Activated CD4-positive, alpha-beta memory T cell treated with anti-CD3 and anti-CD28 coated beads, Interleukin-2, amount 10 ng/mL, durations not matched to agents 7 days and 5 days (primary cell): Measurements from ENCODE around the gene PCDH9. TPM values are rescaled to one million over a fixed set of nuclear protein-coding genes. Genes with fewer than 3 reads are reported as not detected.
"Not testable (repeated sequence)": the region's sequence is repeated elsewhere in the genome, so short reads cannot be mapped to it uniquely, and the experiment has no call there.

Experiments used
- CTCF ChIA-PET: fragments of 350-600 bp; sonication (Branson Sonifier 250); formaldehyde crosslinking; loops from one replicate; lab custom pipeline; 2021; ENCODE audit warnings: antibody characterized with exemption, inconsistent platforms; lab: Charles Lee
- POLR2A ChIA-PET: fragments of 350-600 bp; sonication (Branson Sonifier 250); formaldehyde crosslinking; loops from one replicate; lab custom pipeline; 2021; ENCODE audit warnings: antibody characterized with exemption; lab: Charles Lee
- DNase-seq: peaks from one replicate; pipeline ENCODE4 v3.0.0-alpha.2; 2020
- H3K27ac Mint-ChIP-seq: one replicate; pipeline ENCODE4 v1.8.0; 2021; ENCODE audit warnings: mild to moderate bottlenecking, mixed read lengths
- H3K27me3 Mint-ChIP-seq: one replicate; pipeline ENCODE4 v1.8.0; 2021; ENCODE audit warnings: mixed read lengths
- H3K36me3 Mint-ChIP-seq: one replicate; pipeline ENCODE4 v1.8.0; 2021; ENCODE audit warnings: low read depth, mixed read lengths
- H3K4me1 Mint-ChIP-seq: one replicate; pipeline ENCODE4 v1.8.0; 2021; ENCODE audit warnings: mixed read lengths
- H3K4me3 Mint-ChIP-seq: one replicate; pipeline ENCODE4 v1.8.0; 2021; ENCODE audit warnings: mild to moderate bottlenecking, mixed read lengths
- H3K9me3 Mint-ChIP-seq: one replicate; pipeline ENCODE4 v1.8.0; 2021; ENCODE audit warnings: mixed read lengths
- total RNA-seq, 2 experiments: library from RNA; stranded (reverse); gene quantifications; one replicate each; pipeline ENCODE4 v1.2.3, GENCODE V29; 2021

PCDH9 gene
- total RNA-seq, 2 experiments from 2014 or later = 0.05 TPM; not detected in 1

- ChIA-PET POLR2A (no interaction called here), CTCF (no interaction called here)
- H3K27ac Mint-ChIP-seq = no peak overlapping the region
- H3K36me3 Mint-ChIP-seq = no peaks in the 10 kb centered on the region
- no peak for DNase-seq
- no peaks in the 10 kb centered on the region for H3K27me3 Mint-ChIP-seq
- no peak overlapping the region for H3K4me3 Mint-ChIP-seq
- H3K4me1 Mint-ChIP-seq = no peaks in the 10 kb centered on the region
- H3K9me3 Mint-ChIP-seq = no peaks in the 10 kb centered on the region
Measured at GRCh38 chr13:66634384-66634783, 595.8 kb downstream of the PCDH9 start.

- CTCF ChIA-PET = no interaction called here
- DNase-seq = no peak
- POLR2A ChIA-PET = no interaction called here
- no peaks in the 10 kb centered on the region for H3K36me3 Mint-ChIP-seq
- H3K27ac Mint-ChIP-seq = no peak overlapping the region
- peaks cover 9% of the 10 kb centered on the region for H3K9me3 Mint-ChIP-seq
- no peaks in the 10 kb centered on the region for H3K4me1 Mint-ChIP-seq
- H3K4me3 Mint-ChIP-seq = no peak overlapping the region
- H3K27me3 Mint-ChIP-seq = no peaks in the 10 kb centered on the region
Measured at GRCh38 chr13:66627512-66627911, 602.6 kb downstream of the PCDH9 start.

DNA sequence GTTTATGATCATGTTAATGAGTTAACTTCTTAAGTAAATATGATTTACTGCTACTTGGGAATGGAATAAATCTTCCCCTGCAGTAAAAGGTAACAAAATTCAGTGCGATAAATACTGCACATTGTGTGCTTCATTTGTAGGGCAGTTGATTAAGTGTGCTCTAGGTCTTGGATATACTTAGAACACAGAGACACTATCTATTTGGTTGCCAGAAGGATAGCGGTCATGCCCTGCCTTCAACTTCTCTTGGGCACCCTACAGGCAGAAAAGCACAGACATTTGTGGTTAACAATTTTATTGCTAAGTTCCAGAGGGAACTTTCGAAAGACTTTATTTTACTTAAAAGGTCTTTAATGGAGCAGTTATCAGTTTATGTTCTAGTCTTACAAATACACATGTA, 605.8 kb downstream of the PCDH9 start:
- Mint-ChIP-seq H3K4me1 (no peaks in the 10 kb centered on the region), H3K27ac (no peak overlapping the region), H3K36me3 (no peaks in the 10 kb centered on the region), H3K27me3 (no peaks in the 10 kb centered on the region), H3K9me3 (peaks cover 9% of the 10 kb centered on the region), H3K4me3 (no peak overlapping the region)
- ChIA-PET POLR2A (no interaction called here), CTCF (no interaction called here)
- no peak for DNase-seq

- no peaks in the 10 kb centered on the region for H3K4me1 Mint-ChIP-seq
- POLR2A ChIA-PET = no interaction called here
- no peaks in the 10 kb centered on the region for H3K27me3 Mint-ChIP-seq
- CTCF ChIA-PET = no interaction called here
- no peak overlapping the region for H3K27ac Mint-ChIP-seq
- H3K36me3 Mint-ChIP-seq = no peaks in the 10 kb centered on the region
- H3K9me3 Mint-ChIP-seq = peaks cover 9% of the 10 kb centered on the region
- DNase-seq = no peak
- H3K4me3 Mint-ChIP-seq = no peak overlapping the region
Measured at GRCh38 chr13:66623129-66623820, 606.9 kb downstream of the PCDH9 start.

DNA sequence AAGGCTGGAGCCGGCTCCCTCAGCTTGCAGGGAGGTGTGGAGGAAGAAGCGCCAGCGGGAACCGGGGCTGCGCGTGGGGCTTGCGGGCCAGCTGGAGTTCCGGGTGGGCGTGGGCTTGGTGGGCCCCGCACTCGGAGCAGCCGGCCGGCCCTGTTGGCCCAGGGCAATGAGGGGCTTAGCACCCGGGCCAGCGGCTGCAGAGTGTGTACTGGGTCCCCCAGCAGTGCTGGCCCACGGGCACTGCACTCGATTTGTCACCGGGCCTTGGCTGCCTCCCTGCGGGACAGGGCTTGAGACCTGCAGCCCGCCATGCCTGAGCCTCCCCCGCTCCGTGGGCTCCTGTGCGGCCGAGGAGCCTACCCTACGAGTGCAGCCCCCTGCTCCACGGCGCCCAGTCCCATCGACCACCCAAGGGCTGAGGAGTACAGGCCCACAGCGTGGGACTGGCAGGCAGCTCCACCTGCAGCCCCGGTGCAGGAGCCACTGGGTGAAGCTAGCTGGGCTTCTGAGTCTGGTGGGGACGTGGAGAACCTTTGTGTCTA, 608.2 kb downstream of the PCDH9 start:
- POLR2A ChIA-PET, H3K9me3 Mint-ChIP-seq, H3K4me3 Mint-ChIP-seq, H3K36me3 Mint-ChIP-seq, CTCF ChIA-PET, DNase-seq, H3K4me1 Mint-ChIP-seq, H3K27ac Mint-ChIP-seq, H3K27me3 Mint-ChIP-seq: not testable (repeated sequence)

DNA sequence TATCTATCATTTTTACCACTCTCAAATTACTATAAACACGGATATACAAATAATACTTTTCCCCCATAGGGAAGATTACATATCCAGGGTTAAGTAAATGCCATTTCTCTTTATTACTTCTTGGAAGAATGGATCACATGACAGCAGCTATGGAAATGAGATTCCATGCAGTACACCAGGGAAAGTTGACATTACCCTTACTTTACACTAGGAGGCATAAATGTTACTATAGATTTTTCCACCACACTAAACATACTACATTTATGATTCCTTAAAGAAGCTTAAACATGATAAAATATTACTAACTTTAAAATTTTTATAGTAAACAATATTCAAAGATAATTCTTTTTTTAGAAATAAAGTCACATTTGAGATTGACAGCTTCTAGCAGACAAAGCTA, 611.4 kb downstream of the PCDH9 start:
- POLR2A ChIA-PET = no interaction called here
- no peak for DNase-seq
- Mint-ChIP-seq H3K9me3 (peaks cover 4% of the 10 kb centered on the region), H3K27me3 (no peaks in the 10 kb centered on the region), H3K27ac (no peak overlapping the region), H3K4me3 (no peak overlapping the region), H3K36me3 (no peaks in the 10 kb centered on the region), H3K4me1 (no peaks in the 10 kb centered on the region)
- CTCF ChIA-PET = interaction anchor here (0.6 kb wide), 1 partner anchor 506 kb away, joined by 6 read pairs; no protein-coding TSS in a partner anchor

- Mint-ChIP-seq H3K9me3 (peaks cover 1% of the 10 kb centered on the region), H3K27ac (no peak overlapping the region), H3K36me3 (no peaks in the 10 kb centered on the region), H3K27me3 (no peaks in the 10 kb centered on the region), H3K4me3 (no peak overlapping the region), H3K4me1 (no peaks in the 10 kb centered on the region)
- ChIA-PET POLR2A (no interaction called here), CTCF (interaction anchor here (0.6 kb wide), 1 partner anchor 505 kb away, joined by 6 read pairs; no protein-coding TSS in a partner anchor)
- no peak for DNase-seq
Measured at GRCh38 chr13:66617786-66618185, 612.4 kb downstream of the PCDH9 start.

DNA sequence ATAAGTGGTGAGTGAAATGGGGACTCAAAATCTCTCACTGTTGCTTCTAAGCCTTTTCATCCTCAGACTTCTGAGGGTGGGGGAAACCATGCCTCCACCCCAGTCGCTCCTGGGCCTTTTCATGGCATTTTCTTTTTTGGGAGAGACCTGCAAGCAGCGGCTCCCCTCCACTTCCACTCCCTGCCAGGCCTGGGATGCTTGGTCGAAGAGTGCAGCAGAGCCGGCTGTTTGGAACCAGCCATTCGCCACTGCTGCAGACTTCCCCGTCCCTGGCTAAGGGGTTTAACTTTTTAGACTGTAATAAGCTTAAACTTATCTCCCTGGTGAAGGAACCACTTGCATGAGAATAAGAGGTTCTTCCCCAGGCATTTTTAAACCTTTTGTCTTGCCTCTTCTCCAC, 617.2 kb downstream of the PCDH9 start:
- H3K9me3 Mint-ChIP-seq = no peaks in the 10 kb centered on the region
- H3K4me3 Mint-ChIP-seq = no peak overlapping the region
- H3K36me3 Mint-ChIP-seq = no peaks in the 10 kb centered on the region
- CTCF ChIA-PET = no interaction called here
- H3K27me3 Mint-ChIP-seq = no peaks in the 10 kb centered on the region
- no peaks in the 10 kb centered on the region for H3K4me1 Mint-ChIP-seq
- no peak overlapping the region for H3K27ac Mint-ChIP-seq
- no peak for DNase-seq
- POLR2A ChIA-PET = no interaction called here

DNA sequence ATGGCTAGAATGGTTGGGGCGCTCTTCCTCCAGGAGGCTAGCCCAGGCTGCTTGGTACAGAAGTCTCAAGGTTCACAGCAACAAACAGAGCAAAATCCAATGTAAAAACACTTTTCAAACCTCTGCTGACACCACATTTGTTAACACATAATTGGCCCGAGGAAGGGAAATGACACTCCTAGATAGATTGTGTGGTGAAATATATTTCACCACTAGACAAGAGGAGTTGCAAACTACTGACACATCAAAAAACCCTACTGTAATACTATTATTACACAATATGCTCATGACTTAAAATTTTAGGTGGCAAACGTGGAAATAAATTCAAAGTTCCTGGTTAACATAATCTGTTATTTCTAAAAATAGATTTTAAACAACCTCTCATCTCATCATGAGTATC, 643.6 kb downstream of the PCDH9 start:
- no peaks in the 10 kb centered on the region for H3K9me3 Mint-ChIP-seq
- no peaks in the 10 kb centered on the region for H3K36me3 Mint-ChIP-seq
- CTCF ChIA-PET = no interaction called here
- H3K27me3 Mint-ChIP-seq = no peaks in the 10 kb centered on the region
- H3K4me1 Mint-ChIP-seq = no peaks in the 10 kb centered on the region
- DNase-seq = no peak
- H3K27ac Mint-ChIP-seq = no peak overlapping the region
- H3K4me3 Mint-ChIP-seq = no peak overlapping the region
- POLR2A ChIA-PET = no interaction called here

DNA sequence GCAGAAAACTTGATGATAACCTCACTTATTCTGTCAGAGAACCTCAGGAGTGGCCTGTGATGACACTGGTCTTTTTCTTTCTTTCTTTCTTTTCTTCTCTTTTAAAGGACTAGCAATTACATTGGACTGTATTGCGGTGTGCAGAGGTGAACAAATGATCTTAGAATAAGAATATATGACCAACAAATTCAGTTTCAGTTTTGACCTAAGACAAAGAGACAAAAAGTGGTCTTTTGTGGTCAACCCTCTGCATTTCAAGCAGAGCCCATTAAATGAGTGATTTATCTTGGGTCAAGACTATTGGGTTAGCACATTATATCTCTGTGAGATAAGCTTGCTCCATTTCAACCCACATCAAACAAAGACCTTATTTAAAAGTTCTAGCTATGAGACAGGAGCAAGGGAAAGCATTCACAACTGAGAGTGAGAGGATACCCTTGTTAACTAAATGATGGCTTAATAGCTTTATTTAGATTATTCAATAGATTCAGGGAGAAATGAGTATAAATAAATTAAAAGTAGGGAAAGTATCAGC, 644.4 kb downstream of the PCDH9 start:
- no peaks in the 10 kb centered on the region for H3K36me3 Mint-ChIP-seq
- no peaks in the 10 kb centered on the region for H3K4me1 Mint-ChIP-seq
- DNase-seq = no peak
- no peaks in the 10 kb centered on the region for H3K27me3 Mint-ChIP-seq
- no peak overlapping the region for H3K27ac Mint-ChIP-seq
- CTCF ChIA-PET = no interaction called here
- H3K9me3 Mint-ChIP-seq = no peaks in the 10 kb centered on the region
- no peak overlapping the region for H3K4me3 Mint-ChIP-seq
- POLR2A ChIA-PET = no interaction called here

DNA sequence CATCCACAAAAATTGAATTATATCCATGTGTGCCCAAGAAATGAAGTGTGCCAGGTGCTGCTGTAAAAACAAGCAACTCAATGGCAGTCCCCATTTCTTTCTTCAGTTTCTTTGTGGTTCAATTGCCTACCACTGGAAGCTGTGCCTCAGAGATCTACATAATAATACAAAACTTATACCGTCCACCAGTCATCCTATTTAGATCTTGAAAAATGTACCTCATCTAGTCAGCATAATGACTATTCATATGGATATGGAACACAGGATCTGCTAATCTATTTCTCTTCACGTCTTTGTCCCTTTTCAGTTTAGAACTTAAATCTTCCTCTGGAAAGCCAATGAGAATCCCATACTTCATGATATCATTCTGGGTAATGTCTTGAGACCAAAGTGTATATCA, 648.5 kb downstream of the PCDH9 start:
- no peak for DNase-seq
- Mint-ChIP-seq H3K27me3 (no peaks in the 10 kb centered on the region), H3K36me3 (no peaks in the 10 kb centered on the region), H3K27ac (no peak overlapping the region), H3K9me3 (peaks cover 2% of the 10 kb centered on the region), H3K4me1 (no peaks in the 10 kb centered on the region), H3K4me3 (no peak overlapping the region)
- POLR2A ChIA-PET = no interaction called here
- CTCF ChIA-PET = no interaction called here

DNA sequence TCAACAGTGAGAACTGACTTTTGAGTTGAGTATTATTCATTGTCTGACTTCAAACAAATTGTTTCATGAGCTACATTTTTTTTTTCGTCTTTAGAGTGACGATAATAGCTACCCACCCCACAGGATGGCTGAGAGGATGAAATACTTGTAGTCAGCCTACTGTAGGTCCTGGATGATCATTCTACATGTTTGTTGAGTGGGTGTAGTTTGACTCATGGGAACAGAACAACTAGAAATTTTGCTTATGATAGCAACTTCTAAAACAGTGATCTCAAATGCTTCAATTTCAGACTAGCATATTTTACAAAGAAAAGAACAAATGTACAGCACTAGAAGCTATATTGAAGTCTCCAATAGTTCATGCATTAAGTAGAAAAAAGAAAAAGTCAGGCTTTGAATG, 651.8 kb downstream of the PCDH9 start:
- Mint-ChIP-seq H3K36me3 (no peaks in the 10 kb centered on the region), H3K27me3 (no peaks in the 10 kb centered on the region), H3K4me3 (no peak overlapping the region), H3K9me3 (peaks cover 2% of the 10 kb centered on the region), H3K4me1 (no peaks in the 10 kb centered on the region), H3K27ac (no peak overlapping the region)
- no peak for DNase-seq
- CTCF ChIA-PET = no interaction called here
- POLR2A ChIA-PET = interaction anchor here (0.6 kb wide), 1 partner anchor 21 kb away, joined by 3 read pairs; no protein-coding TSS in a partner anchor

- H3K9me3 Mint-ChIP-seq = peaks cover 2% of the 10 kb centered on the region
- H3K4me1 Mint-ChIP-seq = no peaks in the 10 kb centered on the region
- ChIA-PET CTCF (no interaction called here), POLR2A (no interaction called here)
- H3K27ac Mint-ChIP-seq = no peak overlapping the region
- H3K36me3 Mint-ChIP-seq = no peaks in the 10 kb centered on the region
- H3K4me3 Mint-ChIP-seq = no peak overlapping the region
- DNase-seq = no peak
- no peaks in the 10 kb centered on the region for H3K27me3 Mint-ChIP-seq
Measured at GRCh38 chr13:66577358-66577757, 652.8 kb downstream of the PCDH9 start.

GRCh38 chr13:66576381-66576780, 653.8 kb downstream of the PCDH9 start:
- no peaks in the 10 kb centered on the region for H3K4me1 Mint-ChIP-seq
- POLR2A ChIA-PET = no interaction called here
- H3K27me3 Mint-ChIP-seq = no peaks in the 10 kb centered on the region

More at GRCh38 chr13:66576381-66576780, 653.8 kb downstream of the PCDH9 start:
- no peak for DNase-seq
- CTCF ChIA-PET = no interaction called here
- H3K27ac Mint-ChIP-seq = no peak overlapping the region
- H3K9me3 Mint-ChIP-seq = peaks cover 2% of the 10 kb centered on the region
- no peak overlapping the region for H3K4me3 Mint-ChIP-seq
- no peaks in the 10 kb centered on the region for H3K36me3 Mint-ChIP-seq
